ENCODE measurements around the gene RGS12. TPM values are rescaled to one million over a fixed set of nuclear protein-coding genes. Genes with fewer than 3 reads are reported as not detected.

The RGS12 gene, protein sequence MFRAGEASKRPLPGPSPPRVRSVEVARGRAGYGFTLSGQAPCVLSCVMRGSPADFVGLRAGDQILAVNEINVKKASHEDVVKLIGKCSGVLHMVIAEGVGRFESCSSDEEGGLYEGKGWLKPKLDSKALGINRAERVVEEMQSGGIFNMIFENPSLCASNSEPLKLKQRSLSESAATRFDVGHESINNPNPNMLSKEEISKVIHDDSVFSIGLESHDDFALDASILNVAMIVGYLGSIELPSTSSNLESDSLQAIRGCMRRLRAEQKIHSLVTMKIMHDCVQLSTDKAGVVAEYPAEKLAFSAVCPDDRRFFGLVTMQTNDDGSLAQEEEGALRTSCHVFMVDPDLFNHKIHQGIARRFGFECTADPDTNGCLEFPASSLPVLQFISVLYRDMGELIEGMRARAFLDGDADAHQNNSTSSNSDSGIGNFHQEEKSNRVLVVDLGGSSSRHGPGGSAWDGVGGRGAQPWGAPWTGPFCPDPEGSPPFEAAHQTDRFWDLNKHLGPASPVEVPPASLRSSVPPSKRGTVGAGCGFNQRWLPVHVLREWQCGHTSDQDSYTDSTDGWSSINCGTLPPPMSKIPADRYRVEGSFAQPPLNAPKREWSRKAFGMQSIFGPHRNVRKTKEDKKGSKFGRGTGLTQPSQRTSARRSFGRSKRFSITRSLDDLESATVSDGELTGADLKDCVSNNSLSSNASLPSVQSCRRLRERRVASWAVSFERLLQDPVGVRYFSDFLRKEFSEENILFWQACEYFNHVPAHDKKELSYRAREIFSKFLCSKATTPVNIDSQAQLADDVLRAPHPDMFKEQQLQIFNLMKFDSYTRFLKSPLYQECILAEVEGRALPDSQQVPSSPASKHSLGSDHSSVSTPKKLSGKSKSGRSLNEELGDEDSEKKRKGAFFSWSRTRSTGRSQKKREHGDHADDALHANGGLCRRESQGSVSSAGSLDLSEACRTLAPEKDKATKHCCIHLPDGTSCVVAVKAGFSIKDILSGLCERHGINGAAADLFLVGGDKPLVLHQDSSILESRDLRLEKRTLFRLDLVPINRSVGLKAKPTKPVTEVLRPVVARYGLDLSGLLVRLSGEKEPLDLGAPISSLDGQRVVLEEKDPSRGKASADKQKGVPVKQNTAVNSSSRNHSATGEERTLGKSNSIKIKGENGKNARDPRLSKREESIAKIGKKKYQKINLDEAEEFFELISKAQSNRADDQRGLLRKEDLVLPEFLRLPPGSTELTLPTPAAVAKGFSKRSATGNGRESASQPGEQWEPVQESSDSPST (N-terminal part only)
- total RNA-seq: 10 to 100 TPM; 45.2 to 48.6 TPM
- polyA plus RNA-seq (2013, experiment 1 of 2): 47.0 TPM
- 44.0 TPM for polyA plus RNA-seq (2013, experiment 2 of 2)
- long read RNA-seq, experiment 1, partial matches to known transcripts: 11 of 16 reads
- long read RNA-seq, experiment 1, other reads (novel, unspliced or antisense): 3 of 16 reads
- long read RNA-seq, experiment 2, partial matches to known transcripts: 10 of 38 reads
- long read RNA-seq, experiment 2, other reads (novel, unspliced or antisense): 26 of 38 reads
- long read RNA-seq, experiment 3, partial matches to known transcripts: 20 of 85 reads
- long read RNA-seq, experiment 3, other reads (novel, unspliced or antisense): 65 of 85 reads
- long read RNA-seq, experiment 4, partial matches to known transcripts: 0 of 2 reads
- long read RNA-seq, experiment 4, other reads (novel, unspliced or antisense): 2 of 2 reads

DNA sequence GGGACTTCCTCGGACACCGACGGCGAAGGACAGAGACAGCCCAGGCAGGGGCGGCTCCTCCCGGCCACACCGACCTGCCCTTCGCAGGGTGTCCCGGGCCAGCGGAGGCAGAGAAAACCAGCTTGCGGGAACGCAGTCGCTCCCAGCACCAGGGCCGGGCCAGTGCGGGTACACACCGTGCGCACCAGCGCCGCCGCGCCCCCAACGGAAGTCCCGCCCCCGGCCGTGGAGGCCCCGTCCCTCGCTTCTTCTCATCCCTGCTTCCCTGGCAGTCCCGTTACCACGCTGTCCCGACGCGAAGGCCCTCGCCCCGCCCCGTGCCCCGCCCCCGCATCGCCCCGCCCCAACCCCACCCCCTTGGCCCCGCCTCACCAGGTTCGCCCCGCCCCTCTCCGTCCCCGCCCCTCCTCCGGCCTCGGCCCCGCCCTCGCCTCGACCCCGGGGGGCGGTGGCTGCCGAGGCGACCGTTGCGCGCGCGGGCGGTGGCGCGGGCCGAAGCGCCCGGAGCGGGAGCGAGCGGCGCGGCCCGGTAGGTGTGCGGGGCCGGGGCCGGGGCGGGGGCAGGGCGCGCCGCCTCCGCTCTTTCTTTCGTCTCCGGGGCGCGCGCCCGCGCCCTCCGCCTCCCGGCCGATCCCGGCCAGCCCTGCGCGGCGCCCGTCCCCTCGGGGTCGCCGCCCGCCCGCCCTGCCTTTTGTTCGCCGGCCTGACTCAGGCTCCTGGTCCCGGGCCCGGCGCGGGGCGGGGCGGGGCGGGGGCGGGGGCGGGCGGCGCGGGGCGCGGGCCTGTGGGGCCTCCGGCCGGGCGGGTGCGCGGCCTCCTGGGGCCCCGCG, at the start of gene RGS12:
Gene RGS12 (plus strand): TSS at position 451 of the 830 bp plus-strand sequence. CDS start 23,150 bp downstream, outside the sequence.
- Mint-ChIP-seq H3K9me3 (no peaks in the 10 kb centered on the region), H3K36me3 (ENCODE audit: low read depth) (peaks cover 7% of the 10 kb centered on the region), H3K4me1 (peaks cover 31% of the 10 kb centered on the region), H3K27ac (peak within 1 kb of the TSS; percentile 92), H3K4me3 (peak within 1 kb of the TSS; percentile 77), H3K27me3 (ENCODE audit: insufficient read depth) (peaks cover 15% of the 10 kb centered on the region)
- peaks cover 8% of the 10 kb centered on the region for H3K4me1 ChIP-seq (ENCODE audit: control insufficient read depth, insufficient read depth, low read length)
- peak within 1 kb of the TSS; percentile 89 for H3K4me3 ChIP-seq (ENCODE audit: low read length)
- no peaks in the 10 kb centered on the region for H3K36me3 ChIP-seq (ENCODE audit: control insufficient read depth, insufficient read depth, low read length)
- H3K9ac ChIP-seq (ENCODE audit: extremely low read depth, low read length, poor library complexity, severe bottlenecking): peak within 1 kb of the TSS; percentile 91
- TF ChIP-seq, protein P1, sequence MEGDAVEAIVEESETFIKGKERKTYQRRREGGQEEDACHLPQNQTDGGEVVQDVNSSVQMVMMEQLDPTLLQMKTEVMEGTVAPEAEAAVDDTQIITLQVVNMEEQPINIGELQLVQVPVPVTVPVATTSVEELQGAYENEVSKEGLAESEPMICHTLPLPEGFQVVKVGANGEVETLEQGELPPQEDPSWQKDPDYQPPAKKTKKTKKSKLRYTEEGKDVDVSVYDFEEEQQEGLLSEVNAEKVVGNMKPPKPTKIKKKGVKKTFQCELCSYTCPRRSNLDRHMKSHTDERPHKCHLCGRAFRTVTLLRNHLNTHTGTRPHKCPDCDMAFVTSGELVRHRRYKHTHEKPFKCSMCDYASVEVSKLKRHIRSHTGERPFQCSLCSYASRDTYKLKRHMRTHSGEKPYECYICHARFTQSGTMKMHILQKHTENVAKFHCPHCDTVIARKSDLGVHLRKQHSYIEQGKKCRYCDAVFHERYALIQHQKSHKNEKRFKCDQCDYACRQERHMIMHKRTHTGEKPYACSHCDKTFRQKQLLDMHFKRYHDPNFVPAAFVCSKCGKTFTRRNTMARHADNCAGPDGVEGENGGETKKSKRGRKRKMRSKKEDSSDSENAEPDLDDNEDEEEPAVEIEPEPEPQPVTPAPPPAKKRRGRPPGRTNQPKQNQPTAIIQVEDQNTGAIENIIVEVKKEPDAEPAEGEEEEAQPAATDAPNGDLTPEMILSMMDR (conservative IDR thresholded peaks at IDR 0.05): no peak
- H3K27ac ChIP-seq (ENCODE audit: low read depth, low read length): peak within 1 kb of the TSS; percentile 92
- WGBS, 2 experiments (ENCODE audit: insufficient coverage in 1 of 2, insufficient read length in 1 of 2): 0% methylated on average over 24 to 112 of the region's 121 CpGs
- H3K27me3 ChIP-seq (ENCODE audit: control insufficient read depth, insufficient read depth, low read length, poor library complexity, severe bottlenecking): peaks cover 12% of the 10 kb centered on the region
- DNase-seq: peak; percentile 99
- H3K9me3 ChIP-seq (ENCODE audit: control insufficient read depth, low read length): no peaks in the 10 kb centered on the region

GRCh38 chr4:3243136-3243780, 49.6 kb upstream of the RGS12 start:
- no peak for DNase-seq
- TF ChIP-seq, protein P1 (conservative IDR thresholded peaks at IDR 0.05): no peak
- H3K36me3 Mint-ChIP-seq (ENCODE audit: low read depth): peaks cover 29% of the 10 kb centered on the region
- H3K4me3 Mint-ChIP-seq: no peak overlapping the region
- no peak overlapping the region for H3K27ac ChIP-seq (ENCODE audit: low read depth, low read length)
- no peaks in the 10 kb centered on the region for H3K27me3 ChIP-seq (ENCODE audit: control insufficient read depth, insufficient read depth, low read length, poor library complexity, severe bottlenecking)
- H3K27me3 Mint-ChIP-seq (ENCODE audit: insufficient read depth): no peaks in the 10 kb centered on the region
- no peaks in the 10 kb centered on the region for H3K4me1 ChIP-seq (ENCODE audit: control insufficient read depth, insufficient read depth, low read length)
- no peak overlapping the region for H3K9ac ChIP-seq (ENCODE audit: extremely low read depth, low read length, poor library complexity, severe bottlenecking)
- H3K9me3 Mint-ChIP-seq: no peaks in the 10 kb centered on the region
- H3K9me3 ChIP-seq (ENCODE audit: control insufficient read depth, low read length): no peaks in the 10 kb centered on the region
- H3K4me1 Mint-ChIP-seq: peaks cover 2% of the 10 kb centered on the region
- WGBS, 2 experiments (ENCODE audit: insufficient coverage in 1 of 2, insufficient read length in 1 of 2): 90 to 95% methylated on average over 9 to 23 of the region's 23 CpGs
- no peak overlapping the region for H3K4me3 ChIP-seq (ENCODE audit: low read length)
- peaks cover 19% of the 10 kb centered on the region for H3K36me3 ChIP-seq (ENCODE audit: control insufficient read depth, insufficient read depth, low read length)
- H3K27ac Mint-ChIP-seq: no peak overlapping the region

Measured in endodermal cell (in vitro differentiated cells).